IPS DF 6.9 (cell line): Measurements from ENCODE around the gene SYT3.
"Not testable (repeated sequence)": the region's sequence is repeated elsewhere in the genome, so short reads cannot be mapped to it uniquely, and the experiment has no call there.

Experiments
- DNase-seq: peaks from one replicate; pipeline ENCODE4 v3.0.0-alpha.2; 2013; ENCODE audit warnings: low read depth, low spot score
- H3K27ac ChIP-seq: one replicate; pipeline ENCODE4 v1.5.1; 2013; ENCODE audit warnings: low read length, control low read depth
- H3K27me3 ChIP-seq: 2 replicates; pipeline ENCODE4 v1.6.1; 2013; ENCODE audit warnings: mild to moderate bottlenecking, low read length; ENCODE audit not compliant: control insufficient read depth, insufficient read depth
- H3K36me3 ChIP-seq: 2 replicates; pipeline ENCODE4 v1.6.1; 2013; ENCODE audit warnings: low read length; ENCODE audit not compliant: control insufficient read depth, insufficient read depth
- H3K4me1 ChIP-seq: 2 replicates; pipeline ENCODE4 v1.6.1; 2013; ENCODE audit warnings: low read length; ENCODE audit not compliant: control insufficient read depth, insufficient read depth
- H3K4me3 ChIP-seq: 2 replicates; pipeline ENCODE4 v1.5.1; 2013; ENCODE audit warnings: mild to moderate bottlenecking, low read length
- H3K9me3 ChIP-seq: 2 replicates; pipeline ENCODE4 v1.6.1; 2013; ENCODE audit warnings: low read length, inconsistent platforms; ENCODE audit not compliant: control insufficient read depth, insufficient read depth
- WGBS: extraction: QIAGEN DNeasy Blood & Tissue Kit; methylation state at CpG from one replicate; pipeline ENCODE4 v1.1.7; 2013; ENCODE audit warnings: mixed read lengths, missing lambda C conversion rate; ENCODE audit not compliant: insufficient read length, insufficient coverage; 5-methylcytosine and 5-hydroxymethylcytosine counted together

SYT3 gene

GRCh38 chr19:50602089-50602422 lies 37.6 kb downstream of the SYT3 start:
- WGBS: no CpG with 5 or more reads among the region's 5 CpGs
- no peak for DNase-seq
- Histone ChIP-seq H3K36me3 (no peaks in the 10 kb centered on the region), H3K4me1 (no peaks in the 10 kb centered on the region), H3K27me3 (no peaks in the 10 kb centered on the region), H3K27ac (no peak overlapping the region), H3K4me3 (no peak overlapping the region), H3K9me3 (peaks cover 8% of the 10 kb centered on the region)

GRCh38 chr19:50601407-50602088 lies 38.1 kb downstream of the SYT3 start:
- no peak for DNase-seq
- no peak overlapping the region for H3K27ac ChIP-seq
- no peak overlapping the region for H3K4me3 ChIP-seq
- no peaks in the 10 kb centered on the region for H3K4me1 ChIP-seq
- peaks cover 7% of the 10 kb centered on the region for H3K9me3 ChIP-seq
- no peaks in the 10 kb centered on the region for H3K27me3 ChIP-seq
- no CpG with 5 or more reads among the region's 11 CpGs for WGBS
- no peaks in the 10 kb centered on the region for H3K36me3 ChIP-seq

GRCh38 chr19:50599427-50599826 lies 40.3 kb downstream of the SYT3 start:
- no peak overlapping the region for H3K27ac ChIP-seq
- no CpG with 5 or more reads among the region's 9 CpGs for WGBS
- DNase-seq: no peak
- no peaks in the 10 kb centered on the region for H3K27me3 ChIP-seq
- no peak overlapping the region for H3K4me3 ChIP-seq
- no peaks in the 10 kb centered on the region for H3K36me3 ChIP-seq
- peaks cover 6% of the 10 kb centered on the region for H3K9me3 ChIP-seq
- no peaks in the 10 kb centered on the region for H3K4me1 ChIP-seq

- WGBS: no CpG with 5 or more reads among the region's 3 CpGs
- Histone ChIP-seq H3K4me3 (no peak overlapping the region), H3K27me3 (no peaks in the 10 kb centered on the region), H3K4me1 (no peaks in the 10 kb centered on the region), H3K36me3 (no peaks in the 10 kb centered on the region), H3K9me3 (peaks cover 4% of the 10 kb centered on the region), H3K27ac (no peak overlapping the region)
- DNase-seq: no peak
These were observed 49.5 kb downstream of the SYT3 start for GRCh38 chr19:50590191-50590590.

- H3K36me3 ChIP-seq, H3K4me1 ChIP-seq, H3K9me3 ChIP-seq, H3K4me3 ChIP-seq, H3K27me3 ChIP-seq, H3K27ac ChIP-seq, DNase-seq: not testable (repeated sequence)
- no CpG with 5 or more reads among the region's 24 CpGs for WGBS
These were observed 57.7 kb downstream of the SYT3 start for GRCh38 chr19:50581795-50582660.

GRCh38 chr19:50580970-50581634 lies 58.6 kb downstream of the SYT3 start:
- DNase-seq: no peak
- no peak overlapping the region for H3K4me3 ChIP-seq
- H3K27ac ChIP-seq: no peak overlapping the region
- H3K9me3 ChIP-seq: peaks cover 7% of the 10 kb centered on the region
- H3K27me3 ChIP-seq: no peaks in the 10 kb centered on the region
- no peaks in the 10 kb centered on the region for H3K36me3 ChIP-seq
- no peaks in the 10 kb centered on the region for H3K4me1 ChIP-seq
- no CpG with 5 or more reads among the region's 13 CpGs for WGBS

GRCh38 chr19:50580240-50580639 lies 59.4 kb downstream of the SYT3 start:
- DNase-seq: no peak
- H3K9me3 ChIP-seq: peaks cover 5% of the 10 kb centered on the region
- no CpG with 5 or more reads among the region's 6 CpGs for WGBS
- no peaks in the 10 kb centered on the region for H3K36me3 ChIP-seq
- H3K4me3 ChIP-seq: no peak overlapping the region
- H3K27me3 ChIP-seq: no peaks in the 10 kb centered on the region
- H3K4me1 ChIP-seq: no peaks in the 10 kb centered on the region
- no peak overlapping the region for H3K27ac ChIP-seq

- H3K27me3 ChIP-seq, H3K4me3 ChIP-seq, H3K27ac ChIP-seq, H3K36me3 ChIP-seq, DNase-seq, H3K4me1 ChIP-seq: not testable (repeated sequence)
- peaks cover 10% of the 10 kb centered on the region for H3K9me3 ChIP-seq
- WGBS: no CpG with 5 or more reads among the region's 3 CpGs
These were observed 62.9 kb downstream of the SYT3 start for GRCh38 chr19:50576769-50577168.

GRCh38 chr19:50573741-50574461 lies 65.8 kb downstream of the SYT3 start:
- Histone ChIP-seq H3K36me3 (no peaks in the 10 kb centered on the region), H3K27me3 (no peaks in the 10 kb centered on the region), H3K9me3 (peaks cover 13% of the 10 kb centered on the region), H3K27ac (no peak overlapping the region), H3K4me3 (no peak overlapping the region), H3K4me1 (no peaks in the 10 kb centered on the region)
- DNase-seq: no peak
- no CpG with 5 or more reads among the region's 13 CpGs for WGBS
